BJ (cell line): ENCODE data around the gene DIAPH3. TPM values are rescaled to one million over a fixed set of nuclear protein-coding genes. Genes with fewer than 3 reads are reported as not detected.

Source experiments
- CTCF ChIA-PET: fragments of 350-600 bp; formaldehyde crosslinking; extraction: SDS; loops from one replicate; lab custom pipeline; 2021; ENCODE audit warnings: antibody characterized with exemption, inconsistent platforms; lab: Yijun Ruan, JAX
- POLR2A ChIA-PET: fragments of 300-600 bp; sonication (Branson Sonifier 250); formaldehyde crosslinking; extraction: SDS; loops from one replicate; lab custom pipeline; 2021; ENCODE audit warnings: antibody characterized with exemption; lab: Charles Lee
- DNase-seq: peaks from one replicate; pipeline ENCODE4 v3.0.0-alpha.2; 2011; ENCODE audit warnings: low read depth
- H3K27me3 ChIP-seq: 2 replicates; pipeline ENCODE4 v1.6.0; 2011; ENCODE audit warnings: low read length; ENCODE audit not compliant: control insufficient read depth, insufficient read depth
- H3K36me3 ChIP-seq: 2 replicates; pipeline ENCODE4 v1.5.1; 2011; ENCODE audit warnings: low read length; ENCODE audit not compliant: control insufficient read depth, insufficient read depth
- H3K4me3 ChIP-seq: 2 replicates; pipeline ENCODE4 v1.5.1; 2011; ENCODE audit warnings: low read depth, mild to moderate bottlenecking, control low read depth, low read length
- polyA plus RNA-seq: library from polyadenylated mRNA; depleted of rRNA; stranded (reverse); fragments of >200 nt; gene quantifications from 2 replicates; pipeline ENCODE4 v1.2.3, GENCODE V29; 2011
- TF ChIP-seq, protein P1 (sequence below): IDR thresholded peaks from 2 replicates; pipeline ENCODE4 v1.5.1; 2011; ENCODE audit warnings: low read depth, mild to moderate bottlenecking, control low read depth, inconsistent platforms, low read length, moderate library complexity; ENCODE audit not compliant: insufficient read depth

Gene DIAPH3
- polyA plus RNA-seq, 1 experiment = 8.5 TPM

DNA sequence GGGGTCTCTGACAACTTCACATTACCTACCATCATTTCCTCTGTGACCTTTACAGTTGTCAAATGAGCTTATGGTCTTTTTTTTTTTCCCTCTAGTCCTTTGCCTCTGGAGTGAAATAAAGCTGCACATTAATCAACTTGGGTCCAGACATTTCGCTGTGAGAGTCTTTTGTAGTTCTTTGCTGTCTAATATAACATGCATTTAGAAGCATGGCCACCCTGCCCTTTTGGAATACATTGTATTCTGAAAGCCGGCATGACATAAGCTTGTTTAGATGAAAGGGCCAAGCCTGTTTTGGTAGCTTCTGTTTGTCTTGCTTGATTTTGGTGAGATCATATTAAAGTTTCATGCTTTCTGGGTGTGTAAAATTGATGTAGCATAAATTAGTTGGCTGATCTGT, 509.8 kb downstream of the DIAPH3 start:
- Histone ChIP-seq H3K36me3 (no peaks in the 10 kb centered on the region), H3K27me3 (peaks cover 1% of the 10 kb centered on the region; the same call in 1 of the 2 replicates), H3K4me3 (no peak overlapping the region)
- no peak for DNase-seq
- TF ChIP-seq, protein P1, sequence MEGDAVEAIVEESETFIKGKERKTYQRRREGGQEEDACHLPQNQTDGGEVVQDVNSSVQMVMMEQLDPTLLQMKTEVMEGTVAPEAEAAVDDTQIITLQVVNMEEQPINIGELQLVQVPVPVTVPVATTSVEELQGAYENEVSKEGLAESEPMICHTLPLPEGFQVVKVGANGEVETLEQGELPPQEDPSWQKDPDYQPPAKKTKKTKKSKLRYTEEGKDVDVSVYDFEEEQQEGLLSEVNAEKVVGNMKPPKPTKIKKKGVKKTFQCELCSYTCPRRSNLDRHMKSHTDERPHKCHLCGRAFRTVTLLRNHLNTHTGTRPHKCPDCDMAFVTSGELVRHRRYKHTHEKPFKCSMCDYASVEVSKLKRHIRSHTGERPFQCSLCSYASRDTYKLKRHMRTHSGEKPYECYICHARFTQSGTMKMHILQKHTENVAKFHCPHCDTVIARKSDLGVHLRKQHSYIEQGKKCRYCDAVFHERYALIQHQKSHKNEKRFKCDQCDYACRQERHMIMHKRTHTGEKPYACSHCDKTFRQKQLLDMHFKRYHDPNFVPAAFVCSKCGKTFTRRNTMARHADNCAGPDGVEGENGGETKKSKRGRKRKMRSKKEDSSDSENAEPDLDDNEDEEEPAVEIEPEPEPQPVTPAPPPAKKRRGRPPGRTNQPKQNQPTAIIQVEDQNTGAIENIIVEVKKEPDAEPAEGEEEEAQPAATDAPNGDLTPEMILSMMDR = no peak
- ChIA-PET CTCF (interaction anchor here (0.7 kb wide), 1 partner anchor 66 kb away, joined by 3 read pairs; no protein-coding TSS in a partner anchor), POLR2A (no interaction called here)

DNA sequence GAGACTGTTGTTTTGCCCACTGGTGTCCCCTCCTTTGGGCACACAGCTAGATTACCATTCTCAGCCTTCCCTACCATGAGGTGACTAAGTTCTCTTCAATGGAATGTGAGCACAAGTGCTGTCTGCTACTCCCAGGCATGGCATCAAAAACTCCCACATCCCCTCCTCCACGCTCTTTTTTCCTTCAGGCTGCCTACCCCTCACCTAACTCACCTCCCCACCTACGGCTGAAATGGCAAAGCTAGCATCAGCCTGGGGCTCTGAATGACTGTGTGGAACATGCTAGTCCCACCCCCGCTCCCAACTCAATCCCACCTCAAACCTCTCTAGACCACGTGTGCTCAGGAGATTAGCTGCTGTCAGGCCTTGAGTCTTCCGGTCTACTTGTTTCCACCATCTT, 512.2 kb downstream of the DIAPH3 start:
- H3K36me3 ChIP-seq = no peaks in the 10 kb centered on the region
- ChIA-PET POLR2A (no interaction called here), CTCF (interaction anchor here (0.7 kb wide), 1 partner anchor 18 kb away, joined by 3 read pairs; no protein-coding TSS in a partner anchor)
- no peak for DNase-seq
- TF ChIP-seq, protein P1 = no peak
- H3K27me3 ChIP-seq = peaks cover 1% of the 10 kb centered on the region; the same call in 1 of the 2 replicates
- no peak overlapping the region for H3K4me3 ChIP-seq

DNA sequence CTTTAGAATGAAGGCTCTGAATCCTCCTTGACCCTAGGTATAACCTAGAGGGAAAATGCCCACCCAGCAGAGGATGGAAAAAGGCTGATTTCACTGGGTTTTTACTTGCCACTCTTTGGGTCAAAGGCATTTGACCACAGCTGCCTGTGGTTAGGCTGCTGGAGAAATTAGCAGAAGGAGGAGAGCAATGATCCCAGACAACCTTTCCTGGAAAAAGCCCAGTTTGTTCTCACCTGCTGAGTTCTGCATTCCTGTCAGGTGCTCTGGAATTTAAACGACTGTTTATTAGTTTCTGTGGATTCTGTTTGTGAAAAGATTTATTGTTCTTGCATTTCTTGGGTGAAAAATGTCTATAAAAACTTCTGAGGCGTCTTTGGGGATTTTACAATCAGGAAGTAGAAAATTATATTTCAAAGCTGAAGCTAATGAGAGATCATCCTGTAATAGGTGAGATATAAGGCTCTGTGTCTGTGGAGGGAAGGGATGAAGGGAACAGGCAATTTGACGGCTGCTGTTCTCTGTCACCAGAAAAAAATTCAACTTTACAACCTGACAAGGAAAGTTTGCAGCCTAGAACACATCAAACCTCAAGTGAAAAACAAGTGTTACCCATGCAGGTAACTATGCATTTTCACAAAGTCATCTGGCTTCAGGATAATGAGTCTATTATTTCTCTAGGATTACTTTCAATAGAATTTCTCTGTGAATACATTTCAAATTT, 519.7 kb downstream of the DIAPH3 start:
- no peaks in the 10 kb centered on the region for H3K36me3 ChIP-seq
- H3K4me3 ChIP-seq = no peak overlapping the region
- H3K27me3 ChIP-seq = peaks cover 4% of the 10 kb centered on the region
- TF ChIP-seq, protein P1 = no peak
- CTCF ChIA-PET = interaction anchor here (0.7 to 1.5 kb wide), 2 partner anchors 217 to 252 kb away, joined by 3 to 4 read pairs; no protein-coding TSS in a partner anchor
- POLR2A ChIA-PET = no interaction called here
- no peak for DNase-seq

DNA sequence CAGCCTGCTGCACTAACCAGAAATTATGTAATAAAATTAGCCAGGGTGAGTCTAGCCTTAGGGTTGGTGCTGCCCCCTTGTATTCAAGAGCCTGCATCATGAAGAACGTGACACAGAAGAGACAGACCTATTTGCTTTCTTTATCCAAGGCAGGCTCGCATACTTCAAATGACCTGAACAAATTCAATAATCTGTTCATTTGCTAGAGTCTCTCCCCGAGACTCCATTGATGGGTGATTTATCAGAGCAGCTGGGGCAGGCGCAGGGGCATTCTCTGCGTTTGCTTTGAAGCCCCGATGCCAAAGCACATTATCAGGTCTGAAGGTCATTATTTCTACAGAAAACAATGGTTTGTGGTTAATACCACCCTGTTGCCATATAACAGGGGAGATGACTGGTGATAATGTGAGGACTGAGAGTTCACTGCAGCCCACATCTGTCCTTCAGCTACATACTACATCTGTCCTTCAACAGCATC, 520.3 kb downstream of the DIAPH3 start:
- no peak for DNase-seq
- POLR2A ChIA-PET = no interaction called here
- Histone ChIP-seq H3K27me3 (peaks cover 4% of the 10 kb centered on the region), H3K36me3 (no peaks in the 10 kb centered on the region), H3K4me3 (no peak overlapping the region)
- TF ChIP-seq, protein P1 = no peak
- CTCF ChIA-PET = interaction anchor here (0.7 to 1.5 kb wide), 2 partner anchors 217 to 251 kb away, joined by 3 to 4 read pairs; no protein-coding TSS in a partner anchor

DNA sequence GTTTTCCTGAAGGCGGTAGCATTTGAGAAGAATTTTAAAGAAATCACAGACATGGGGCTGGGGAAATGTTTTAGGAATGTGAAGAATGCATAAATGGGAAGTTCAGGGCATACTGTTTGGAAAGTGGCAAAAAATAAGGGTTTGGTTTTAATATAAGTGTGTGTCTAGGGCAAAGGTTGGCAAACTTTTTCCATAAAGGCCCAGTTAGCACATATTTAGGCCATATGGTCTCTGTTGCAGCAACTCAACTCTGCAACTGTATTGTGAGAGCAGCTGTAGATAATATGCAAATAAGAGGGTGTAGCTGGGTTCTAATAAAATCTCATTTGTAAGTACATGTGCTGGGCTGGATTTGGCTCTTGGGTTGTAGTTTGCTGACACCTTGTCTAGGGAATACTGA, 521.9 kb downstream of the DIAPH3 start:
- Histone ChIP-seq H3K36me3 (no peaks in the 10 kb centered on the region), H3K27me3 (peaks cover 4% of the 10 kb centered on the region), H3K4me3 (no peak overlapping the region)
- POLR2A ChIA-PET = no interaction called here
- peak; percentile 33 for DNase-seq
- CTCF ChIA-PET = no interaction called here
- TF ChIP-seq, protein P1 = no peak
